Glutamatergic neuron (in vitro differentiated cells): ENCODE measurements around the gene FAM177B. TPM values are rescaled to one million over a fixed set of nuclear protein-coding genes. Genes with fewer than 3 reads are reported as not detected.
"Not testable (repeated sequence)": the region's sequence is repeated elsewhere in the genome, so short reads cannot be mapped to it uniquely, and the experiment has no call there.

Experiments used
- DNase-seq: peaks from one replicate; pipeline ENCODE4 v3.0.0; 2022
- H3K27ac Mint-ChIP-seq: one replicate; pipeline ENCODE4 v1.8.0; 2020; ENCODE audit warnings: mild to moderate bottlenecking, mixed read lengths, inconsistent platforms; ENCODE audit not compliant: unreplicated experiment
- H3K27me3 Mint-ChIP-seq: one replicate; pipeline ENCODE4 v1.8.0; 2020; ENCODE audit warnings: mild to moderate bottlenecking, moderate library complexity, mixed read lengths, inconsistent platforms; ENCODE audit not compliant: unreplicated experiment
- H3K36me3 Mint-ChIP-seq: one replicate; pipeline ENCODE4 v1.8.0; 2020; ENCODE audit warnings: mild to moderate bottlenecking, mixed read lengths, inconsistent platforms; ENCODE audit not compliant: unreplicated experiment
- H3K4me1 Mint-ChIP-seq: one replicate; pipeline ENCODE4 v1.8.0; 2020; ENCODE audit warnings: mild to moderate bottlenecking, low read depth, mixed read lengths, inconsistent platforms; ENCODE audit not compliant: unreplicated experiment
- H3K4me3 Mint-ChIP-seq: one replicate; pipeline ENCODE4 v1.8.0; 2020; ENCODE audit warnings: mild to moderate bottlenecking, mixed read lengths, inconsistent platforms; ENCODE audit not compliant: unreplicated experiment
- H3K9me3 Mint-ChIP-seq: one replicate; pipeline ENCODE4 v1.8.0; 2020; ENCODE audit warnings: mild to moderate bottlenecking, moderate library complexity, mixed read lengths, inconsistent platforms; ENCODE audit not compliant: unreplicated experiment
- total RNA-seq: library from RNA; stranded (reverse); fragmentation: NEBNext Ultra II Directional; extraction: Animal tissue kit (Norgen Biotek cat#: 25700); gene quantifications from one replicate; pipeline ENCODE4 v1.2.1, GENCODE V29; 2021; ENCODE audit not compliant: unreplicated experiment
- TF ChIP-seq, protein P1 (sequence below): fragments of 200-600 bp; sonication (generic); IDR thresholded peaks from one replicate; pipeline ENCODE4 v1.5.0; 2021; ENCODE audit not compliant: partially characterized antibody, unreplicated experiment

FAM177B gene
- total RNA-seq, 1 donor from 2014 or later: not detected

DNA sequence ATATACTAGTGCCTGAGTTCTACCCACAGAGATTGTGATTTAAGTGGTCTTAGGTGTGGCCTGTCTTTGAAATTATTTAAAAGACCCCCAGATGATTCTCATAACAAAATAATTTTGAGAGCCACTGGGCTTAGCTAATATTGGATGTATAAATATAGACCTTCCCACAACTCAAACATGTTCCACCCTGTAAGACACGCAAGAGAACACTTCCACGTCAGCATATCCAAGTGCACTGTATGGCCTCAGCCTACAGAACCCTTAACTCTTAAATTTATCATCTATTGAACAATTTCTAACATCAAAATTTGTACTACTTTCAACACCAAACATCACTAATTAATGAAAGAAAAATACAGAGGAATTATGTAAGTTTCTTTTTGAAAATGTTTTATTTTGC, 2.5 kb downstream of the FAM177B start:
- no peak for DNase-seq
- Mint-ChIP-seq H3K36me3 (no peaks in the 10 kb centered on the region), H3K27ac (no peak overlapping the region), H3K27me3 (no peaks in the 10 kb centered on the region), H3K4me1 (peaks cover 1% of the 10 kb centered on the region), H3K4me3 (no peak overlapping the region), H3K9me3 (no peaks in the 10 kb centered on the region)
- TF ChIP-seq, protein P1, sequence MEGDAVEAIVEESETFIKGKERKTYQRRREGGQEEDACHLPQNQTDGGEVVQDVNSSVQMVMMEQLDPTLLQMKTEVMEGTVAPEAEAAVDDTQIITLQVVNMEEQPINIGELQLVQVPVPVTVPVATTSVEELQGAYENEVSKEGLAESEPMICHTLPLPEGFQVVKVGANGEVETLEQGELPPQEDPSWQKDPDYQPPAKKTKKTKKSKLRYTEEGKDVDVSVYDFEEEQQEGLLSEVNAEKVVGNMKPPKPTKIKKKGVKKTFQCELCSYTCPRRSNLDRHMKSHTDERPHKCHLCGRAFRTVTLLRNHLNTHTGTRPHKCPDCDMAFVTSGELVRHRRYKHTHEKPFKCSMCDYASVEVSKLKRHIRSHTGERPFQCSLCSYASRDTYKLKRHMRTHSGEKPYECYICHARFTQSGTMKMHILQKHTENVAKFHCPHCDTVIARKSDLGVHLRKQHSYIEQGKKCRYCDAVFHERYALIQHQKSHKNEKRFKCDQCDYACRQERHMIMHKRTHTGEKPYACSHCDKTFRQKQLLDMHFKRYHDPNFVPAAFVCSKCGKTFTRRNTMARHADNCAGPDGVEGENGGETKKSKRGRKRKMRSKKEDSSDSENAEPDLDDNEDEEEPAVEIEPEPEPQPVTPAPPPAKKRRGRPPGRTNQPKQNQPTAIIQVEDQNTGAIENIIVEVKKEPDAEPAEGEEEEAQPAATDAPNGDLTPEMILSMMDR: no peak

DNA sequence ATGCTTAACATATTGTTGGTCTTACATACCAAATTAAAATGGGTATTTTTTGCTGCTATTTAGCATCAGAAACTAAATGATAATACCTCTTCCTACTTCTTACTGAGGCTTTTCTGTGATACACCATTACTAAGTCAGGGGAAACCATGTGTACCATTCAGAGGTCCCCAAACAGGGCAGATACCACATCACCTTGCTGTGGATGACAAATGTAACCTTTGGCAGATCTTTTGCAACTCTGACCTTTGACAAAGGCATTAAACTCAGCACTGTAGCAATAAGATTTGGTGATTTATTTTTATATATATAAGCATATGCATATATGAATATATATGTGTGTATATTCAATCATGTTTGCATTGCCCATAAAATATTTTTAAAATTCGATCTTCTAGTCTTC, 2.9 kb downstream of the FAM177B start:
- peaks cover 1% of the 10 kb centered on the region for H3K4me1 Mint-ChIP-seq
- H3K27ac Mint-ChIP-seq: no peak overlapping the region
- TF ChIP-seq, protein P1: no peak
- no peak for DNase-seq
- no peaks in the 10 kb centered on the region for H3K27me3 Mint-ChIP-seq
- H3K36me3 Mint-ChIP-seq: no peaks in the 10 kb centered on the region
- no peak overlapping the region for H3K4me3 Mint-ChIP-seq
- H3K9me3 Mint-ChIP-seq: no peaks in the 10 kb centered on the region

DNA sequence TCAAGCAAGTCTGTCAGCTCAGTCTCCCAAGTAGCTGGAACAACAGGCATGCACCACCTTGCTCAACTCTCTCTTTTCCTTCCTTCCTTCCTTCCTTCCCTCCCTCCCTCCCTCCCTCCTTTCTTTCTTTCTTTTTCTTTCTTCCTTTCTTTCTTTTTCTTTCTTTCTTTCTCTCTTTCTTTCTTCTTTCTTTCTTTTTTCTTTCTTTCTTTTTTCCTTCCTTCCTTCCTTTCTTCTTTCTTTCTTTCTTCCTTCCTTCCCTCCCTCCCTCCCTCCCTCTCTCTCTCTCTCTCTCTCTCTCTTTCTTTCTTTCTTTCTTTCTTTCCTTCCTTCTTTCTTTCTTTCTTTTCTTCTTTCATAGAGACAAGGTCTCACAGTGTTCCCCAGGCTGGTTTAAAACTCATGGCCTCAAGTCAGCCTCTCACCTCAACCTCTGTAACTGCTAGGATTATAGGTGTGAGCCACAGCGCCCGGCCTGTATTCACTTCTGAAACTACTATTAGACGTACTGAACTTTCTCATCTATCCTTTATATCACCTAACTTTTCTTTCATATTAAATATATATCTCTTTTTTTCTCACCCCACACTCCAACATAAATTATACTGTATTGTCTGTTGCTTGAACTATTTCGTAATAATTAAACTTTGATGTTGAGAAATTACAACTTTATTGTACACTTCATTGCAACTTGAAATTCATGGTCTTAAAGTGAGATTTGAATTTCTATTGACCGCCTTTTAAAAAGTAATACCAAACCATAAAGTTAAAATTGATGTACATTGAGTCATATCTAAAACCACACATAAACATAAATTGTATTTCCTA, 4.8 kb downstream of the FAM177B start:
- H3K4me1 Mint-ChIP-seq, H3K9me3 Mint-ChIP-seq, H3K36me3 Mint-ChIP-seq, H3K27ac Mint-ChIP-seq, H3K4me3 Mint-ChIP-seq, H3K27me3 Mint-ChIP-seq, DNase-seq: not testable (repeated sequence)

DNA sequence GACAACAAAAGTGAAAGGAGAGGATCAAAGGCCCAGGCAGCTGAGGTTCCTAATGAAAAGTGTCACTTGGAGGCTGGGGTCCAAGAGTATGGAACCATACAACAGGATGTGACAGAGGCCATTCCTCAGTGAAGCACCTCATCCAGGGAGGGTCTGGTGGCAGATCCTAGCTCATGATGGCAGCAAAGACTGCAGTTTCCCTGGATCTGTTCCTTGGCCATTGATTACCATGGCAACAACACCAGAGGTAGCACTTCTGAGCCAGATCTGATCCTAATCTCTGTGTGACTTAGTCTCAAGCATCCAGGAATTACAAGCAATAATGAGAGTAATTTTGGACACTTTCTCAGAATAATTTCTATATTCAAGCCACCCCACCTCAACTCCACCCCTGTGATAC, 12.9 kb downstream of the FAM177B start:
- Mint-ChIP-seq H3K27ac (no peak overlapping the region), H3K4me1 (peaks cover 2% of the 10 kb centered on the region), H3K4me3 (no peak overlapping the region), H3K36me3 (no peaks in the 10 kb centered on the region), H3K27me3 (no peaks in the 10 kb centered on the region), H3K9me3 (no peaks in the 10 kb centered on the region)
- TF ChIP-seq, protein P1: no peak
- no peak for DNase-seq

DNA sequence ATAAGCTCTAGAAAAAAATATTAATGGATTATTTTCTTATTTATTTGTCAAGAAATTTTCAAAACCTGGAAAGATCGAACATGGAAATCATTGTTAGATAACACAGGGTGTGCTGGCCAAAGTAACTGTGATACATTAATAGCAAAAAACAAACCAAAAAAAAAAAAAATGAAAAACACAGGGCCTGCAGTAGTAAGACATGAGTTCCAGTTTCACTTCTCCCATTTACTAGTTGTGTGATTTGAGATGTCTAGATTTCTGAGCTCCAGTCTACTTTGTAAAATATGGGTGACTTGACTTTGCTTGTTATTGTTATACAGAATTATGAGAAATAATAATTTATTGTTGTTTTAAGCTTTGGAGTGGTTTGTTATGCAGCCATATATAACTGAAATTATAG, 13.6 kb downstream of the FAM177B start:
- no peak for DNase-seq
- no peaks in the 10 kb centered on the region for H3K36me3 Mint-ChIP-seq
- no peak overlapping the region for H3K4me3 Mint-ChIP-seq
- no peaks in the 10 kb centered on the region for H3K9me3 Mint-ChIP-seq
- TF ChIP-seq, protein P1: no peak
- H3K4me1 Mint-ChIP-seq: peaks cover 2% of the 10 kb centered on the region
- no peak overlapping the region for H3K27ac Mint-ChIP-seq
- H3K27me3 Mint-ChIP-seq: no peaks in the 10 kb centered on the region
